ENCODE results near the gene B4GALT6. TPM values are rescaled to one million over a fixed set of nuclear protein-coding genes. Genes with fewer than 3 reads are reported as not detected.

B4GALT6 gene
- polyA plus RNA-seq, 1 donor from 2014 or later = 19.4 TPM

DNA sequence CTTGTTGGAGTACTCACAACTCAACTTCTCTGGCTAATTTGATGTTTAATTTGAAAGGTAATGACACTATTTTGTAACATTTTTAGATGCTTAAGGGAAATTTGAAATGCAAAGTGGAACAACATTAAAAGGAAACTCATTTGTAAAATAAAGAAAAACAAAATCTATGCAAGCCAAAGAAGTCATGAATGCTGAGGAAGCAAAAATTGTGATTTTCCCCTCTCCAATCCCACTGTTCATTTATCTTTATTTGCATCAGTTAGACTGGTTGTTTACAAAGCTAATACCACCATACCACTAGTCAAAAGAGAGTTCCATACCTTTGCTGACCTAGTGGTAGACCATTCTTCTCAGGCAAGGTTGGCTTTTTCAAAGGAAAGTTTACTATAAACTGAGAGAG, 2.2 kb upstream of the B4GALT6 start:
- Histone ChIP-seq H4K20me1 (ENCODE audit: insufficient read depth) (no peaks in the 10 kb centered on the region), H2AFZ (ENCODE audit: low read depth, low read length) (no peak overlapping the region), H3K4me3 (ENCODE audit: low read length) (no peak overlapping the region), H3K4me2 (ENCODE audit: low read length) (no peak overlapping the region), H3K9ac (ENCODE audit: low read length) (no peak overlapping the region), H3K79me2 (replicated peaks; ENCODE audit: insufficient read depth, low read length) (peaks cover 28% of the 10 kb centered on the region), H3F3A (ENCODE audit: insufficient read depth, low read length, poor library complexity, severe bottlenecking) (peaks cover 2% of the 10 kb centered on the region), H3K9me3 (ENCODE audit: low read length) (no peaks in the 10 kb centered on the region), H3K27me3 (ENCODE audit: insufficient read depth, low read depth, low read length) (no peaks in the 10 kb centered on the region), H3K36me3 (ENCODE audit: insufficient read depth, low read length) (no peaks in the 10 kb centered on the region), H3K27ac (ENCODE audit: low read length) (no peak overlapping the region), H3K9me2 (ENCODE audit: insufficient read depth, low read length) (no peaks in the 10 kb centered on the region)
- TF ChIP-seq, protein P1, sequence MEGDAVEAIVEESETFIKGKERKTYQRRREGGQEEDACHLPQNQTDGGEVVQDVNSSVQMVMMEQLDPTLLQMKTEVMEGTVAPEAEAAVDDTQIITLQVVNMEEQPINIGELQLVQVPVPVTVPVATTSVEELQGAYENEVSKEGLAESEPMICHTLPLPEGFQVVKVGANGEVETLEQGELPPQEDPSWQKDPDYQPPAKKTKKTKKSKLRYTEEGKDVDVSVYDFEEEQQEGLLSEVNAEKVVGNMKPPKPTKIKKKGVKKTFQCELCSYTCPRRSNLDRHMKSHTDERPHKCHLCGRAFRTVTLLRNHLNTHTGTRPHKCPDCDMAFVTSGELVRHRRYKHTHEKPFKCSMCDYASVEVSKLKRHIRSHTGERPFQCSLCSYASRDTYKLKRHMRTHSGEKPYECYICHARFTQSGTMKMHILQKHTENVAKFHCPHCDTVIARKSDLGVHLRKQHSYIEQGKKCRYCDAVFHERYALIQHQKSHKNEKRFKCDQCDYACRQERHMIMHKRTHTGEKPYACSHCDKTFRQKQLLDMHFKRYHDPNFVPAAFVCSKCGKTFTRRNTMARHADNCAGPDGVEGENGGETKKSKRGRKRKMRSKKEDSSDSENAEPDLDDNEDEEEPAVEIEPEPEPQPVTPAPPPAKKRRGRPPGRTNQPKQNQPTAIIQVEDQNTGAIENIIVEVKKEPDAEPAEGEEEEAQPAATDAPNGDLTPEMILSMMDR (IDR thresholded peaks at IDR 0.05; ENCODE audit: poor library complexity, severe bottlenecking) = no peak

DNA sequence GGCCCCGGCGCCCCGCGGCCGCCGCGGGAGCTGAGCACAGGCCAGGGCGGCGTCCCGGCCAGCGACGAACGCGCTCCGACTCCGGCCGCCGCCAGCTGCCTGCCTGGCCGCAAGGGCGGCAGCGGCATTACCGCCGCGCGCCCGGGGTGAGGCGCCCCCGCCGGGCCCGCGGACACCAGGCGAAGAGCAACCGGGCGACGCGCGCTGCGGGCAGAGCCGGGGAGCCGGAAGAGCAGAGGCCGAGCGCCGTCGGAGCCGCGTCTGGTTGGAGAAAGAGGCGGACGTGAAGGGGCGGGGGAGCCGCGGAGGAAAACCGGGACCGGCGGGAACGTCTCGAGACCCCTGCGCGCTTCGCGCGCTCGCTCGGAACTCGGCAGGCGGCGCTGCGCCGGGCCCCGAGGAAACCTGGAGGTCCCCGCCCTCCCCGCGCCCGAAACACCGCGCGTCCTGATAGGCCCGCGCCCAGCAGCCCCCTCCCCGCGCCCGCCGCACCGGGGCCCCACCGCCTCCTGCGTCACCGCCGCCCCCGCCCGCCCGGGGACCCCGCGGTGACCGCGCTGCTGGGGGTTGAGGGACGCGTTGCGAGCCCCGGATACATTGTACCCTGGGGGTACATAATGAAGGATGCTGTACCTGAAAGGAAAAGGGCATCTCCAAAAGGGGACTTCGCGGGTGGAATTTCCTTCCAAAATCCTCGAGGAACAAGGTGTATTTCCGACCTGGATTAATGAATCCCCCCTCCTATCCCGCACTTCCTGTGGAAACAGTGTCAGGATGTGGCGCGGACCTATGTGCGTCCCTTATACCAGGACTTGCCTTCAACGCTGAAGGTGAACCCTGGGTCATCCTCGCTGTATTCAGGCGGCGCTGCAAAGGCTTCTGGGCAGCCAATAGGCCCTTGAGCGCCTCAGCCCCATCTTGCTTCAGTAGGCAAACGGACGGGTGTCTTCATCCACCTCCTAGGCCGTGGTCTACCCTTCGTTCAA, 1.0 kb upstream of the B4GALT6 start:
- Histone ChIP-seq H3K36me3 (ENCODE audit: insufficient read depth, low read length) (no peaks in the 10 kb centered on the region), H3K9ac (ENCODE audit: low read length) (peak overlapping the region; percentile 80), H3K27me3 (ENCODE audit: insufficient read depth, low read depth, low read length) (no peaks in the 10 kb centered on the region), H4K20me1 (ENCODE audit: insufficient read depth) (no peaks in the 10 kb centered on the region), H3K9me3 (ENCODE audit: low read length) (no peaks in the 10 kb centered on the region), H3K4me2 (ENCODE audit: low read length) (peak overlapping the region; percentile 79), H3K4me3 (ENCODE audit: low read length) (peak overlapping the region; percentile 69), H3K79me2 (replicated peaks; ENCODE audit: insufficient read depth, low read length) (peaks cover 39% of the 10 kb centered on the region), H3K9me2 (ENCODE audit: insufficient read depth, low read length) (no peaks in the 10 kb centered on the region), H2AFZ (ENCODE audit: low read depth, low read length) (peak overlapping the region; percentile 73), H3K27ac (ENCODE audit: low read length) (peak overlapping the region; percentile 90), H3F3A (ENCODE audit: insufficient read depth, low read length, poor library complexity, severe bottlenecking) (peaks cover 2% of the 10 kb centered on the region)
- peak; percentile 32 for TF ChIP-seq MXI1 (conservative IDR thresholded peaks at IDR 0.05; ENCODE audit: poor library complexity, severe bottlenecking)
- no peak for TF ChIP-seq EZH2 (IDR thresholded peaks at IDR 0.05; ENCODE audit: borderline replicate concordance, insufficient read depth, low read length, poor library complexity, severe bottlenecking)
- no peak for TF ChIP-seq EP300 (conservative IDR thresholded peaks at IDR 0.05; ENCODE audit: poor library complexity, severe bottlenecking)
- TF ChIP-seq, protein P2, sequence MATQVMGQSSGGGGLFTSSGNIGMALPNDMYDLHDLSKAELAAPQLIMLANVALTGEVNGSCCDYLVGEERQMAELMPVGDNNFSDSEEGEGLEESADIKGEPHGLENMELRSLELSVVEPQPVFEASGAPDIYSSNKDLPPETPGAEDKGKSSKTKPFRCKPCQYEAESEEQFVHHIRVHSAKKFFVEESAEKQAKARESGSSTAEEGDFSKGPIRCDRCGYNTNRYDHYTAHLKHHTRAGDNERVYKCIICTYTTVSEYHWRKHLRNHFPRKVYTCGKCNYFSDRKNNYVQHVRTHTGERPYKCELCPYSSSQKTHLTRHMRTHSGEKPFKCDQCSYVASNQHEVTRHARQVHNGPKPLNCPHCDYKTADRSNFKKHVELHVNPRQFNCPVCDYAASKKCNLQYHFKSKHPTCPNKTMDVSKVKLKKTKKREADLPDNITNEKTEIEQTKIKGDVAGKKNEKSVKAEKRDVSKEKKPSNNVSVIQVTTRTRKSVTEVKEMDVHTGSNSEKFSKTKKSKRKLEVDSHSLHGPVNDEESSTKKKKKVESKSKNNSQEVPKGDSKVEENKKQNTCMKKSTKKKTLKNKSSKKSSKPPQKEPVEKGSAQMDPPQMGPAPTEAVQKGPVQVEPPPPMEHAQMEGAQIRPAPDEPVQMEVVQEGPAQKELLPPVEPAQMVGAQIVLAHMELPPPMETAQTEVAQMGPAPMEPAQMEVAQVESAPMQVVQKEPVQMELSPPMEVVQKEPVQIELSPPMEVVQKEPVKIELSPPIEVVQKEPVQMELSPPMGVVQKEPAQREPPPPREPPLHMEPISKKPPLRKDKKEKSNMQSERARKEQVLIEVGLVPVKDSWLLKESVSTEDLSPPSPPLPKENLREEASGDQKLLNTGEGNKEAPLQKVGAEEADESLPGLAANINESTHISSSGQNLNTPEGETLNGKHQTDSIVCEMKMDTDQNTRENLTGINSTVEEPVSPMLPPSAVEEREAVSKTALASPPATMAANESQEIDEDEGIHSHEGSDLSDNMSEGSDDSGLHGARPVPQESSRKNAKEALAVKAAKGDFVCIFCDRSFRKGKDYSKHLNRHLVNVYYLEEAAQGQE (IDR thresholded peaks at IDR 0.05; ENCODE audit: borderline replicate concordance) = peak; percentile 31
- peak; percentile 49 for TF ChIP-seq POLR2AphosphoS5 (IDR thresholded peaks at IDR 0.05)
- peak; percentile 54 for TF ChIP-seq SMC3 (conservative IDR thresholded peaks at IDR 0.05; ENCODE audit: poor library complexity)
- TF ChIP-seq RAD21 (conservative IDR thresholded peaks at IDR 0.05) = no peak
- TF ChIP-seq, protein P1 (IDR thresholded peaks at IDR 0.05; ENCODE audit: poor library complexity, severe bottlenecking) = peak; percentile 76
- peak; percentile 16 for TF ChIP-seq TAF1 (IDR thresholded peaks at IDR 0.05; ENCODE audit: low read depth)
